Mammary epithelial cell (primary cell): ENCODE data around the gene SCYL2.

Experiments used
- EZH2 ChIP-seq: IDR thresholded peaks from 2 replicates; pipeline ENCODE4 v1.6.1; 2012; ENCODE audit warnings: low read length, inconsistent platforms, borderline replicate concordance
- TF ChIP-seq, protein P1 (sequence below), 2 donors: IDR thresholded peaks in 1 of 2; conservative IDR thresholded peaks in 1 of 2; 2 replicates each; pipeline ENCODE4 v1.5.1; 2011 to 2012; ENCODE audit warnings: inconsistent platforms in 2 of 2, low read length in 2 of 2, mild to moderate bottlenecking in 2 of 2, control low read depth in 1 of 2, low read depth in 1 of 2; ENCODE audit not compliant: insufficient read depth in 1 of 2; ENCODE audit errors: extremely low read depth in 1 of 2

DNA sequence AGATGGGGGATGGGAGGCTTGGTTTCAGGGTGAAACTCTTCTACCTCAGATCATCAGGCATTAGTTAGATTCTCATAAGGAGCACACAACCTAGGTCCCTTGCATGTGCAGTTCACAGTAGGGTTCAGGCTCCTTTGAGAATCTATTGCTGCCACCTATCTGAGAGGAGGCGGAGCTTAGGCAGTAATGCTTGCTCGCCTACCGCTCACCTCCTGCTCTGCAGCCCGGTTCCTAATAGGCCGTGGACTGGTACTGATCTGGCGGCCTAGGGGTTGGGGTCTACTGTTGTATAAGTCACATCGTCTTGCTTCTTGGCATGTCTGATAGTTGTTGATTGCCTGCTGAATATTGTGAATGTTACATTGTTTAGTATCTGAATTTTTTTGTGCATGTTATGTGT is 12.2 kb downstream of the SCYL2 start:
- TF ChIP-seq EZH2 = no peak
- TF ChIP-seq, protein P1, sequence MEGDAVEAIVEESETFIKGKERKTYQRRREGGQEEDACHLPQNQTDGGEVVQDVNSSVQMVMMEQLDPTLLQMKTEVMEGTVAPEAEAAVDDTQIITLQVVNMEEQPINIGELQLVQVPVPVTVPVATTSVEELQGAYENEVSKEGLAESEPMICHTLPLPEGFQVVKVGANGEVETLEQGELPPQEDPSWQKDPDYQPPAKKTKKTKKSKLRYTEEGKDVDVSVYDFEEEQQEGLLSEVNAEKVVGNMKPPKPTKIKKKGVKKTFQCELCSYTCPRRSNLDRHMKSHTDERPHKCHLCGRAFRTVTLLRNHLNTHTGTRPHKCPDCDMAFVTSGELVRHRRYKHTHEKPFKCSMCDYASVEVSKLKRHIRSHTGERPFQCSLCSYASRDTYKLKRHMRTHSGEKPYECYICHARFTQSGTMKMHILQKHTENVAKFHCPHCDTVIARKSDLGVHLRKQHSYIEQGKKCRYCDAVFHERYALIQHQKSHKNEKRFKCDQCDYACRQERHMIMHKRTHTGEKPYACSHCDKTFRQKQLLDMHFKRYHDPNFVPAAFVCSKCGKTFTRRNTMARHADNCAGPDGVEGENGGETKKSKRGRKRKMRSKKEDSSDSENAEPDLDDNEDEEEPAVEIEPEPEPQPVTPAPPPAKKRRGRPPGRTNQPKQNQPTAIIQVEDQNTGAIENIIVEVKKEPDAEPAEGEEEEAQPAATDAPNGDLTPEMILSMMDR (conservative IDR thresholded peaks at IDR 0.05 in 1 of 2, IDR thresholded peaks at IDR 0.05 in 1 of 2; ENCODE audit: extremely low read depth in 1 of 2, insufficient read depth in 1 of 2, low read depth in 1 of 2, low read length in 2 of 2) = no peak
